Progenitor cell of endocrine pancreas (in vitro differentiated cells): Measurements from ENCODE around the gene DGKK. TPM values are rescaled to one million over a fixed set of nuclear protein-coding genes. Genes with fewer than 3 reads are reported as not detected.

ENCODE experiments used
- DNase-seq: peaks from one replicate; pipeline ENCODE4 v3.0.0; 2021; ENCODE audit warnings: low spot score; ENCODE audit not compliant: unreplicated experiment
- H3K27ac Mint-ChIP-seq: 2 replicates; pipeline ENCODE4 v1.8.0; 2021; ENCODE audit warnings: mild to moderate bottlenecking, moderate library complexity, mixed read lengths
- H3K27me3 Mint-ChIP-seq: 2 replicates; pipeline ENCODE4 v1.8.0; 2021; ENCODE audit warnings: mixed read lengths
- H3K36me3 Mint-ChIP-seq: 2 replicates; pipeline ENCODE4 v1.8.0; 2022; ENCODE audit warnings: mixed read lengths; ENCODE audit not compliant: insufficient read depth
- H3K4me1 Mint-ChIP-seq: 2 replicates; pipeline ENCODE4 v1.8.0; 2021; ENCODE audit warnings: low read depth, mixed read lengths
- H3K4me3 Mint-ChIP-seq: 2 replicates; pipeline ENCODE4 v1.8.0; 2021; ENCODE audit warnings: low read depth, mild to moderate bottlenecking, moderate library complexity, mixed read lengths
- H3K9me3 Mint-ChIP-seq: 2 replicates; pipeline ENCODE4 v1.8.0; 2021; ENCODE audit warnings: low read depth, mixed read lengths
- CTCF ChIP-seq: fragments of 200-600 bp; sonication (generic); IDR thresholded peaks from one replicate; pipeline ENCODE4 v1.5.0; 2021; ENCODE audit warnings: antibody characterized with exemption, mild to moderate bottlenecking; ENCODE audit not compliant: unreplicated experiment
- total RNA-seq: library from RNA; stranded (reverse); gene quantifications from 2 replicates; pipeline ENCODE4 v1.2.1, GENCODE V29; 2021

DGKK gene
- total RNA-seq, 1 donor from 2014 or later: 1.1 TPM

- H3K27ac Mint-ChIP-seq: no peak overlapping the region
- peaks cover 18% of the 10 kb centered on the region for H3K9me3 Mint-ChIP-seq
- no peak overlapping the region for H3K4me3 Mint-ChIP-seq
- H3K36me3 Mint-ChIP-seq: no peaks in the 10 kb centered on the region
- no peaks in the 10 kb centered on the region for H3K27me3 Mint-ChIP-seq
- TF ChIP-seq CTCF: no peak
- no peaks in the 10 kb centered on the region for H3K4me1 Mint-ChIP-seq
- DNase-seq: no peak
Measured at GRCh38 chrX:50327235-50327634, 143.4 kb downstream of the DGKK start.
